ENCODE measurements around the gene WWOX.
"Not testable (repeated sequence)": the region's sequence is repeated elsewhere in the genome, so short reads cannot be mapped to it uniquely, and the experiment has no call there.

Gene WWOX

GRCh38 chr16:78099271-78100111 is at the start of gene WWOX:
Gene WWOX, plus strand, starts transcription at chr16:78099654.
- Histone ChIP-seq H3K27ac (ENCODE audit: low read depth in 2 of 2, low read length in 2 of 2) (peak within 1 kb of the TSS; percentile 89 to 95), H3K36me3 (ENCODE audit: control insufficient read depth in 2 of 2, insufficient read depth in 2 of 2, low read length in 2 of 2) (no peaks in the 10 kb centered on the region), H3K4me3 (ENCODE audit: low read length in 2 of 2) (peak within 1 kb of the TSS; percentile 87 to 90), H3K4me1 (ENCODE audit: control insufficient read depth in 2 of 2, insufficient read depth in 2 of 2, low read length in 2 of 2) (peaks cover 4% of the 10 kb centered on the region in 2 donors), H3K27me3 (ENCODE audit: control insufficient read depth in 2 of 2, insufficient read depth in 2 of 2, low read length in 2 of 2) (no peaks in the 10 kb centered on the region), H3K9ac (ENCODE audit: low read depth in 1 of 2, low read length in 2 of 2) (peak within 1 kb of the TSS; percentile 83 to 89), H3K9me3 (ENCODE audit: control insufficient read depth in 2 of 2, low read length in 2 of 2) (peaks cover 0 to 3% of the 10 kb centered on the region in 2 donors)

GRCh38 chr16:78050734-78051400 is 48.6 kb upstream of the WWOX start:
- Histone ChIP-seq H3K4me1 (ENCODE audit: control insufficient read depth in 2 of 2, insufficient read depth in 2 of 2, low read length in 2 of 2) (no peaks in the 10 kb centered on the region), H3K27ac (ENCODE audit: low read depth in 2 of 2, low read length in 2 of 2) (no peak overlapping the region), H3K4me3 (ENCODE audit: low read length in 2 of 2) (no peak overlapping the region), H3K9ac (ENCODE audit: low read depth in 1 of 2, low read length in 2 of 2) (no peak overlapping the region), H3K27me3 (ENCODE audit: control insufficient read depth in 2 of 2, insufficient read depth in 2 of 2, low read length in 2 of 2) (no peaks in the 10 kb centered on the region), H3K36me3 (ENCODE audit: control insufficient read depth in 2 of 2, insufficient read depth in 2 of 2, low read length in 2 of 2) (no peaks in the 10 kb centered on the region), H3K9me3 (ENCODE audit: control insufficient read depth in 2 of 2, low read length in 2 of 2) (no peaks in the 10 kb centered on the region)

GRCh38 chr16:78057803-78058564 is 41.5 kb upstream of the WWOX start:
- no peak overlapping the region for H3K27ac ChIP-seq (ENCODE audit: low read depth in 2 of 2, low read length in 2 of 2)
- no peaks in the 10 kb centered on the region for H3K4me1 ChIP-seq (ENCODE audit: control insufficient read depth in 2 of 2, insufficient read depth in 2 of 2, low read length in 2 of 2)
- no peak overlapping the region for H3K4me3 ChIP-seq (ENCODE audit: low read length in 2 of 2)
- no peak overlapping the region for H3K9ac ChIP-seq (ENCODE audit: low read depth in 1 of 2, low read length in 2 of 2)
- H3K27me3 ChIP-seq (ENCODE audit: control insufficient read depth in 2 of 2, insufficient read depth in 2 of 2, low read length in 2 of 2), result no peaks in the 10 kb centered on the region
- H3K36me3 ChIP-seq (ENCODE audit: control insufficient read depth in 2 of 2, insufficient read depth in 2 of 2, low read length in 2 of 2), result no peaks in the 10 kb centered on the region
- no peaks in the 10 kb centered on the region for H3K9me3 ChIP-seq (ENCODE audit: control insufficient read depth in 2 of 2, low read length in 2 of 2)

- H3K4me1 ChIP-seq (ENCODE audit: control insufficient read depth in 2 of 2, insufficient read depth in 2 of 2, low read length in 2 of 2); H3K27ac ChIP-seq (ENCODE audit: low read depth in 2 of 2, low read length in 2 of 2); H3K9ac ChIP-seq (ENCODE audit: low read depth in 1 of 2, low read length in 2 of 2); H3K27me3 ChIP-seq (ENCODE audit: control insufficient read depth in 2 of 2, insufficient read depth in 2 of 2, low read length in 2 of 2); H3K9me3 ChIP-seq (ENCODE audit: control insufficient read depth in 2 of 2, low read length in 2 of 2); H3K4me3 ChIP-seq (ENCODE audit: low read length in 2 of 2); H3K36me3 ChIP-seq (ENCODE audit: control insufficient read depth in 2 of 2, insufficient read depth in 2 of 2, low read length in 2 of 2): not testable (repeated sequence)
Measured at GRCh38 chr16:78059806-78060205, 39.6 kb upstream of the WWOX start.

GRCh38 chr16:78060295-78060694 is 39.2 kb upstream of the WWOX start:
- Histone ChIP-seq H3K4me3 (ENCODE audit: low read length in 2 of 2) (no peak overlapping the region), H3K36me3 (ENCODE audit: control insufficient read depth in 2 of 2, insufficient read depth in 2 of 2, low read length in 2 of 2) (no peaks in the 10 kb centered on the region), H3K27ac (ENCODE audit: low read depth in 2 of 2, low read length in 2 of 2) (no peak overlapping the region), H3K4me1 (ENCODE audit: control insufficient read depth in 2 of 2, insufficient read depth in 2 of 2, low read length in 2 of 2) (no peaks in the 10 kb centered on the region), H3K27me3 (ENCODE audit: control insufficient read depth in 2 of 2, insufficient read depth in 2 of 2, low read length in 2 of 2) (no peaks in the 10 kb centered on the region), H3K9ac (ENCODE audit: low read depth in 1 of 2, low read length in 2 of 2) (no peak overlapping the region), H3K9me3 (ENCODE audit: control insufficient read depth in 2 of 2, low read length in 2 of 2) (no peaks in the 10 kb centered on the region)

GRCh38 chr16:78060809-78061208 is 38.6 kb upstream of the WWOX start:
- H3K4me1 ChIP-seq (ENCODE audit: control insufficient read depth in 2 of 2, insufficient read depth in 2 of 2, low read length in 2 of 2), result no peaks in the 10 kb centered on the region

GRCh38 chr16:78065319-78065718 is 34.1 kb upstream of the WWOX start:
- H3K27me3 ChIP-seq (ENCODE audit: control insufficient read depth in 2 of 2, insufficient read depth in 2 of 2, low read length in 2 of 2), result no peaks in the 10 kb centered on the region
- no peak overlapping the region for H3K4me3 ChIP-seq (ENCODE audit: low read length in 2 of 2)
- no peaks in the 10 kb centered on the region for H3K9me3 ChIP-seq (ENCODE audit: control insufficient read depth in 2 of 2, low read length in 2 of 2)
- no peaks in the 10 kb centered on the region for H3K4me1 ChIP-seq (ENCODE audit: control insufficient read depth in 2 of 2, insufficient read depth in 2 of 2, low read length in 2 of 2)
- H3K9ac ChIP-seq (ENCODE audit: low read depth in 1 of 2, low read length in 2 of 2), result no peak overlapping the region
- H3K36me3 ChIP-seq (ENCODE audit: control insufficient read depth in 2 of 2, insufficient read depth in 2 of 2, low read length in 2 of 2), result no peaks in the 10 kb centered on the region
- no peak overlapping the region for H3K27ac ChIP-seq (ENCODE audit: low read depth in 2 of 2, low read length in 2 of 2)

More at GRCh38 chr16:78060809-78061208, 38.6 kb upstream of the WWOX start:
- no peaks in the 10 kb centered on the region for H3K9me3 ChIP-seq (ENCODE audit: control insufficient read depth in 2 of 2, low read length in 2 of 2)
- no peaks in the 10 kb centered on the region for H3K27me3 ChIP-seq (ENCODE audit: control insufficient read depth in 2 of 2, insufficient read depth in 2 of 2, low read length in 2 of 2)
- H3K36me3 ChIP-seq (ENCODE audit: control insufficient read depth in 2 of 2, insufficient read depth in 2 of 2, low read length in 2 of 2), result no peaks in the 10 kb centered on the region
- H3K4me3 ChIP-seq (ENCODE audit: low read length in 2 of 2), result no peak overlapping the region
- H3K27ac ChIP-seq (ENCODE audit: low read depth in 2 of 2, low read length in 2 of 2), result no peak overlapping the region
- no peak overlapping the region for H3K9ac ChIP-seq (ENCODE audit: low read depth in 1 of 2, low read length in 2 of 2)

- Histone ChIP-seq H3K4me3 (ENCODE audit: low read length in 2 of 2) (no peak overlapping the region), H3K9me3 (ENCODE audit: control insufficient read depth in 2 of 2, low read length in 2 of 2) (no peaks in the 10 kb centered on the region), H3K36me3 (ENCODE audit: control insufficient read depth in 2 of 2, insufficient read depth in 2 of 2, low read length in 2 of 2) (no peaks in the 10 kb centered on the region), H3K9ac (ENCODE audit: low read depth in 1 of 2, low read length in 2 of 2) (no peak overlapping the region), H3K4me1 (ENCODE audit: control insufficient read depth in 2 of 2, insufficient read depth in 2 of 2, low read length in 2 of 2) (no peaks in the 10 kb centered on the region), H3K27ac (ENCODE audit: low read depth in 2 of 2, low read length in 2 of 2) (no peak overlapping the region), H3K27me3 (ENCODE audit: control insufficient read depth in 2 of 2, insufficient read depth in 2 of 2, low read length in 2 of 2) (no peaks in the 10 kb centered on the region)
Measured at GRCh38 chr16:78069913-78070312, 29.5 kb upstream of the WWOX start.

- Histone ChIP-seq H3K27ac (ENCODE audit: low read depth in 2 of 2, low read length in 2 of 2) (no peak overlapping the region), H3K9ac (ENCODE audit: low read depth in 1 of 2, low read length in 2 of 2) (no peak overlapping the region), H3K4me3 (ENCODE audit: low read length in 2 of 2) (no peak overlapping the region), H3K9me3 (ENCODE audit: control insufficient read depth in 2 of 2, low read length in 2 of 2) (no peaks in the 10 kb centered on the region), H3K27me3 (ENCODE audit: control insufficient read depth in 2 of 2, insufficient read depth in 2 of 2, low read length in 2 of 2) (no peaks in the 10 kb centered on the region), H3K36me3 (ENCODE audit: control insufficient read depth in 2 of 2, insufficient read depth in 2 of 2, low read length in 2 of 2) (no peaks in the 10 kb centered on the region), H3K4me1 (ENCODE audit: control insufficient read depth in 2 of 2, insufficient read depth in 2 of 2, low read length in 2 of 2) (no peaks in the 10 kb centered on the region)
Measured at GRCh38 chr16:78072275-78072674, 27.2 kb upstream of the WWOX start.

GRCh38 chr16:78075800-78076199 is 23.7 kb upstream of the WWOX start:
- no peak overlapping the region for H3K9ac ChIP-seq (ENCODE audit: low read depth in 1 of 2, low read length in 2 of 2)
- H3K4me1 ChIP-seq (ENCODE audit: control insufficient read depth in 2 of 2, insufficient read depth in 2 of 2, low read length in 2 of 2), result no peaks in the 10 kb centered on the region
- H3K27me3 ChIP-seq (ENCODE audit: control insufficient read depth in 2 of 2, insufficient read depth in 2 of 2, low read length in 2 of 2), result peaks cover 0 to 2% of the 10 kb centered on the region in 2 donors
- no peaks in the 10 kb centered on the region for H3K9me3 ChIP-seq (ENCODE audit: control insufficient read depth in 2 of 2, low read length in 2 of 2)
- no peak overlapping the region for H3K27ac ChIP-seq (ENCODE audit: low read depth in 2 of 2, low read length in 2 of 2)
- H3K4me3 ChIP-seq (ENCODE audit: low read length in 2 of 2), result no peak overlapping the region
- H3K36me3 ChIP-seq (ENCODE audit: control insufficient read depth in 2 of 2, insufficient read depth in 2 of 2, low read length in 2 of 2), result no peaks in the 10 kb centered on the region

Data from mucosa of rectum (tissue), 2 donors.